A549 (cell line): ENCODE results near the gene STRAP. TPM values are rescaled to one million over a fixed set of nuclear protein-coding genes. Genes with fewer than 3 reads are reported as not detected.

ENCODE experiments used
- ATAC-seq, 2 experiments: fragments of 200-7000 bp in 1 of 2; fragments of >200 bp in 1 of 2; cut with Nextera tagmentation in 1 of 2; cut with Tn5 transposase in 1 of 2; 3 replicates each; pipeline versions ENCODE4 v1.8.0 to v1.9.1; 2018 to 2020; ENCODE audit warnings: mild to moderate bottlenecking in 1 of 2, moderate library complexity in 1 of 2
- CTCF ChIA-PET: fragments of 300-600 bp; sonication (Branson Sonifier 250); formaldehyde crosslinking; extraction: SDS; loops from one replicate; lab custom pipeline; 2021; ENCODE audit warnings: antibody characterized with exemption, inconsistent platforms; lab: Yijun Ruan, JAX
- POLR2A ChIA-PET: fragments of 350-600 bp; formaldehyde crosslinking; extraction: SDS; loops from one replicate; lab custom pipeline; 2021; ENCODE audit warnings: antibody characterized with exemption, inconsistent platforms; lab: Yijun Ruan, JAX
- DNase-seq, 2 experiments: peaks; one replicate each; pipeline versions ENCODE4 v3.0.0 to v3.0.0-alpha.2; 2011 to 2016; ENCODE audit warnings: low read depth in 1 of 2, low spot score in 1 of 2
- FAIRE-seq: peaks from 2 replicates; lab custom pipeline; 2011; peaks lifted over from hg19 to GRCh38; lab: Jason Lieb, UNC
- H3K27ac ChIP-seq, 2 experiments: fragments of >200 bp; sonication (Bioruptor Twin); formaldehyde crosslinking; 3 replicates each; pipeline ENCODE4 v1.5.1; 2016 to 2017
- H3K4me1 ChIP-seq: fragments of >200 bp; sonication (Bioruptor Twin); formaldehyde crosslinking; 3 replicates; pipeline ENCODE4 v1.6.1; 2016
- H3K4me2 ChIP-seq: fragments of >200 bp; sonication (Bioruptor Twin); formaldehyde crosslinking; 3 replicates; pipeline ENCODE4 v1.6.1; 2016
- H3K4me3 ChIP-seq: fragments of >200 bp; sonication (Bioruptor Twin); formaldehyde crosslinking; 3 replicates; pipeline ENCODE4 v1.5.1; 2016
- H3K9me3 ChIP-seq: fragments of >200 bp; sonication (Bioruptor Twin); formaldehyde crosslinking; 3 replicates; pipeline ENCODE4 v1.6.1; 2016
- CEBPB ChIP-seq, 2 experiments: fragments of >200 bp in 1 of 2; sonication (Bioruptor Twin) in 1 of 2; formaldehyde crosslinking in 1 of 2; IDR thresholded peaks; 2 replicates each; pipeline ENCODE4 v1.6.1; 2012 to 2016
- CHD2 ChIP-seq: fragments of 150-350 bp; IDR thresholded peaks from 2 replicates; pipeline ENCODE4 v1.6.1; 2014; ENCODE audit warnings: low read length; ENCODE audit not compliant: partially characterized antibody
- CTCF ChIP-seq: fragments of >200 bp; sonication (Bioruptor Twin); formaldehyde crosslinking; IDR thresholded peaks from 3 replicates; pipeline ENCODE4 v1.5.1; 2016
- EHF ChIP-seq: fragments of 250-450 bp; sonication (Bioruptor Pico); IDR thresholded peaks from 2 replicates; pipeline ENCODE4 v1.5.0; 2020; ENCODE audit warnings: mild to moderate bottlenecking
- EHMT2 ChIP-seq: fragments of 200-600 bp; sonication (generic); IDR thresholded peaks from 2 replicates; pipeline ENCODE4 v1.6.1; 2016; ENCODE audit warnings: antibody characterized with exemption, low read depth, mild to moderate bottlenecking, moderate library complexity
- ELK1 ChIP-seq: fragments of 150-350 bp; IDR thresholded peaks from 2 replicates; pipeline ENCODE4 v1.6.1; 2014; ENCODE audit warnings: low read depth, mild to moderate bottlenecking, low read length
- FOSB ChIP-seq: fragments of 250-450 bp; sonication (Bioruptor Pico); IDR thresholded peaks from 2 replicates; pipeline ENCODE4 v1.5.0; 2020; ENCODE audit warnings: mild to moderate bottlenecking, moderate library complexity
- FOXS1 ChIP-seq: fragments of 250-450 bp; sonication (Bioruptor Pico); IDR thresholded peaks from 2 replicates; pipeline ENCODE4 v1.5.0; 2020; ENCODE audit warnings: mild to moderate bottlenecking, moderate library complexity
- GATA3 ChIP-seq: IDR thresholded peaks from 2 replicates; pipeline ENCODE4 v1.6.1; 2012; ENCODE audit warnings: borderline replicate concordance
- HEYL ChIP-seq: fragments of 250-450 bp; sonication (Bioruptor Pico); IDR thresholded peaks from 2 replicates; pipeline ENCODE4 v1.8.0; 2021; ENCODE audit warnings: mild to moderate bottlenecking, moderate library complexity
- JUNB ChIP-seq: fragments of >200 bp; sonication (Bioruptor Twin); formaldehyde crosslinking; IDR thresholded peaks from 2 replicates; pipeline ENCODE4 v1.6.1; 2016
- MAFK ChIP-seq: fragments of 450-650 bp; IDR thresholded peaks from 2 replicates; pipeline ENCODE4 v1.6.1; 2014; ENCODE audit not compliant: partially characterized antibody
- MAZ ChIP-seq: fragments of 150-350 bp; IDR thresholded peaks from 2 replicates; pipeline ENCODE4 v1.6.1; 2014; ENCODE audit warnings: antibody characterized with exemption, low read depth, low read length, borderline replicate concordance
- RAD21 ChIP-seq, 2 experiments: fragments of >200 bp in 1 of 2; sonication (Bioruptor Twin) in 1 of 2; formaldehyde crosslinking in 1 of 2; IDR thresholded peaks in 1 of 2; conservative IDR thresholded peaks in 1 of 2; 2 replicates in 1 of 2; 3 replicates in 1 of 2; pipeline ENCODE4 v1.6.1; 2012 to 2018; ENCODE audit warnings: inconsistent platforms in 1 of 2
- RARB ChIP-seq: fragments of 250-450 bp; sonication (Bioruptor Pico); IDR thresholded peaks from 2 replicates; pipeline ENCODE4 v1.8.0; 2021; ENCODE audit warnings: mild to moderate bottlenecking, moderate library complexity
- RNF2 ChIP-seq: fragments of 200-600 bp; sonication (generic); IDR thresholded peaks from 2 replicates; pipeline ENCODE4 v1.6.1; 2016; ENCODE audit warnings: low read depth, mild to moderate bottlenecking, antibody characterized with exemption, moderate library complexity, borderline replicate concordance
- SMC3 ChIP-seq: fragments of >200 bp; sonication (Bioruptor Twin); formaldehyde crosslinking; IDR thresholded peaks from 3 replicates; pipeline ENCODE4 v1.6.1; 2018; ENCODE audit warnings: inconsistent platforms
- TP53 ChIP-seq: fragments of 250-450 bp; sonication (Bioruptor Pico); IDR thresholded peaks from 2 replicates; pipeline ENCODE4 v1.5.0; 2021; ENCODE audit warnings: mild to moderate bottlenecking, moderate library complexity
- USF2 ChIP-seq: fragments of 450-650 bp; IDR thresholded peaks from 2 replicates; pipeline ENCODE4 v1.6.1; 2014; ENCODE audit warnings: antibody characterized with exemption
- WGBS: methylation state at CpG from one replicate; pipeline ENCODE4 v1.1.6; 2017; ENCODE audit errors: missing lambda C conversion rate; 5-methylcytosine and 5-hydroxymethylcytosine counted together
- polyA plus RNA-seq, 4 experiments: library from polyadenylated mRNA; depleted of rRNA in 3 of 4; stranded (reverse); fragments of >200 nt; fragmentation: RNase III in 1 of 4; extraction: RNeasy Plus Mini Kit Qiagen cat#74134 plus additional on column Dnase treatment in 1 of 4; gene quantifications; 2 replicates in 3 of 4; 3 replicates in 1 of 4; pipeline ENCODE4 v1.2.3, GENCODE V29; 2011 to 2017
- TF ChIP-seq, protein P1 (sequence below): fragments of 250-450 bp; sonication (Bioruptor Pico); IDR thresholded peaks from 2 replicates; pipeline ENCODE4 v1.5.0; 2020; ENCODE audit warnings: low read depth, mild to moderate bottlenecking, moderate library complexity
- TF ChIP-seq, protein P2 (sequence below): IDR thresholded peaks from 2 replicates; pipeline ENCODE4 v1.6.1; 2012; ENCODE audit warnings: low read depth, borderline replicate concordance

STRAP gene
- polyA plus RNA-seq, 2 of the 4 experiments (the other 2 are of a cell fraction), result 201 to 300 TPM

DNA sequence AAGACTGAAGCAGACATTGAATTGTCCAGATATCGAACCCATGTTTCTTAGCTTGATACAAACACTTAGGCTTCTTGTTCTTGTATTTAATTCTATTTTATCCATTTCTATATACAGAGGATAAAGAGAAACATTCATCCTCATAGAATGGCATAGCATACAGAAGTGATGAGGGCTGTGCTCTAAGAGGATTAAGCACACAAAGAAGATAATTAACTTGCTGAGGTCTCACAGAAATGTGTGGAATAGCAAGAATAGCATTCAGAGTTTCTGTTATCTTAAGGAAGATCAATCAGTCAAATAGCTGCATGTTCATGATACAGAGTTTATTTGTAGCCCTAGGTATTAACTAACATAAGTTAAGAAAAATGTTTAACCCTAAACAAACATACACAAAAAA lies 27.3 kb upstream of the STRAP start:
- DNase-seq (no peak), FAIRE-seq (no peak), ATAC-seq (no peak)
- TF ChIP-seq RAD21 (conservative IDR thresholded peaks at IDR 0.05 in 1 of 2, IDR thresholded peaks at IDR 0.05 in 1 of 2), result no peak
- TF ChIP-seq USF2, result no peak
- TF ChIP-seq CHD2, result no peak
- no peak for TF ChIP-seq FOSB (CRISPR knock-in tag)
- TF ChIP-seq, protein P1, sequence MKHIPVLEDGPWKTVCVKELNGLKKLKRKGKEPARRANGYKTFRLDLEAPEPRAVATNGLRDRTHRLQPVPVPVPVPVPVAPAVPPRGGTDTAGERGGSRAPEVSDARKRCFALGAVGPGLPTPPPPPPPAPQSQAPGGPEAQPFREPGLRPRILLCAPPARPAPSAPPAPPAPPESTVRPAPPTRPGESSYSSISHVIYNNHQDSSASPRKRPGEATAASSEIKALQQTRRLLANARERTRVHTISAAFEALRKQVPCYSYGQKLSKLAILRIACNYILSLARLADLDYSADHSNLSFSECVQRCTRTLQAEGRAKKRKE (CRISPR knock-in tag), result no peak
- TF ChIP-seq CEBPB (IDR thresholded peaks at IDR 0.05), result no peak
- TF ChIP-seq EHF, result no peak
- TF ChIP-seq HEYL (CRISPR knock-in tag), result no peak
- no peak for TF ChIP-seq GATA3
- no peak for TF ChIP-seq ELK1
- TF ChIP-seq MAFK, result no peak
- TF ChIP-seq, protein P2, sequence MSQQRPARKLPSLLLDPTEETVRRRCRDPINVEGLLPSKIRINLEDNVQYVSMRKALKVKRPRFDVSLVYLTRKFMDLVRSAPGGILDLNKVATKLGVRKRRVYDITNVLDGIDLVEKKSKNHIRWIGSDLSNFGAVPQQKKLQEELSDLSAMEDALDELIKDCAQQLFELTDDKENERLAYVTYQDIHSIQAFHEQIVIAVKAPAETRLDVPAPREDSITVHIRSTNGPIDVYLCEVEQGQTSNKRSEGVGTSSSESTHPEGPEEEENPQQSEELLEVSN, result no peak
- Histone ChIP-seq H3K27ac (peak overlapping the region in 1 of 2 experiments; percentile 40; a peak in 2 of 6 replicates), H3K9me3 (no peaks in the 10 kb centered on the region), H3K4me3 (no peak overlapping the region), H3K4me2 (peak overlapping the region; percentile 17; the same call in 2 of the 3 replicates), H3K4me1 (peaks cover 39% of the 10 kb centered on the region)
- CTCF ChIA-PET, result interaction anchor here (0.7 to 17.6 kb wide), 17 partner anchors 9 to 634 kb away, joined by 3 to 296 read pairs (median 3); partner anchors contain the start of gene RERG
- POLR2A ChIA-PET, result interaction anchor here (0.9 to 1.0 kb wide), 2 partner anchors 65 to 264 kb away, joined by 3 to 4 read pairs; no protein-coding TSS in a partner anchor
- 86% methylated on average over 1 of the region's 1 CpG for WGBS

DNA sequence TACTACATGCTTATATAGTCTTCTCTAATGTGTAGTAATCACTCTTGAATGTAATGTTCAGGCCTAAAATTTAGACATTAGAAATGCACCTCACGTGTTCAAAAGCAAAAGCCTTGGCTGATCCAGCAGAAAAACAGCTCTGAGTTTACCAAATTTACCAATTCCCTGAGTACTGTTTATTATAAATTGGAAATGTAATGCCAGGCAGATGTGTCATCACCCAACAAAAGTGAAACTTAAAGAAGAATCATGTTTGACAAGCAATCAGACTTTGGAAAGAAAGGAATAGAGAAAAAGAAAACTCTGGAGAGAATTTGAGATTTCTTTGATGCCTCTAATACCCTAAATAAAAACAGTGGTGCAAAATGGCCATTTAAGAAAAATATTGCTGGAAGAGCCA lies 26.5 kb upstream of the STRAP start:
- Histone ChIP-seq H3K4me2 (peak overlapping the region; percentile 17), H3K27ac (peak overlapping the region; percentile 40 to 70; a peak in 5 of 6 replicates), H3K4me3 (no peak overlapping the region), H3K4me1 (peaks cover 38% of the 10 kb centered on the region), H3K9me3 (no peaks in the 10 kb centered on the region)
- DNase-seq (no peak), FAIRE-seq (no peak), ATAC-seq (no peak)
- TF ChIP-seq HEYL (CRISPR knock-in tag), result no peak
- no peak for TF ChIP-seq TP53
- no peak for TF ChIP-seq JUNB
- ChIA-PET CTCF (interaction anchor here (0.7 to 17.6 kb wide), 27 partner anchors 9 to 663 kb away, joined by 3 to 296 read pairs (median 3); partner anchors contain the start of gene RERG), POLR2A (interaction anchor here (1.0 kb wide), 1 partner anchor 265 kb away, joined by 4 read pairs; no protein-coding TSS in a partner anchor)
- WGBS, result 78% methylated on average over 1 of the region's 1 CpG

- TF ChIP-seq MAZ (no peak), RARB (no peak), CHD2 (no peak), CEBPB (IDR thresholded peaks at IDR 0.05) (no peak), SMC3 (peak; percentile 99), CTCF (peak; percentile 98), RNF2 (no peak), FOXS1 (CRISPR knock-in tag) (no peak), TP53 (no peak), EHMT2 (no peak), RAD21 (conservative IDR thresholded peaks at IDR 0.05 in 1 of 2, IDR thresholded peaks at IDR 0.05 in 1 of 2) (peak; percentile 99)
- ChIA-PET POLR2A (interaction anchor here (0.7 to 1.0 kb wide), 2 partner anchors 194 to 266 kb away, joined by 4 to 6 read pairs; no protein-coding TSS in a partner anchor), CTCF (interaction anchor here (0.6 to 17.6 kb wide), 47 partner anchors 8 to 664 kb away, joined by 3 to 296 read pairs (median 3); no protein-coding TSS in a partner anchor)
- ATAC-seq, result peak in 1 of 2 experiments; percentile 82; a peak in 3 of 6 replicates
- H3K4me1 ChIP-seq, result peaks cover 31% of the 10 kb centered on the region
- peak overlapping the region; percentile 40 to 70; a peak in 5 of 6 replicates for H3K27ac ChIP-seq
- 17% methylated on average over 8 of the region's 8 CpGs for WGBS
- peak; percentile 31 to 78 for DNase-seq
- H3K4me3 ChIP-seq, result no peak overlapping the region
- no peaks in the 10 kb centered on the region for H3K9me3 ChIP-seq
- H3K4me2 ChIP-seq, result peak overlapping the region; percentile 17
- peak; percentile 68 for FAIRE-seq
These were observed 25.8 kb upstream of the STRAP start for GRCh38 chr12:15856097-15856982.
